ENCODE results near the gene DHRS11.

Gene DHRS11

DNA sequence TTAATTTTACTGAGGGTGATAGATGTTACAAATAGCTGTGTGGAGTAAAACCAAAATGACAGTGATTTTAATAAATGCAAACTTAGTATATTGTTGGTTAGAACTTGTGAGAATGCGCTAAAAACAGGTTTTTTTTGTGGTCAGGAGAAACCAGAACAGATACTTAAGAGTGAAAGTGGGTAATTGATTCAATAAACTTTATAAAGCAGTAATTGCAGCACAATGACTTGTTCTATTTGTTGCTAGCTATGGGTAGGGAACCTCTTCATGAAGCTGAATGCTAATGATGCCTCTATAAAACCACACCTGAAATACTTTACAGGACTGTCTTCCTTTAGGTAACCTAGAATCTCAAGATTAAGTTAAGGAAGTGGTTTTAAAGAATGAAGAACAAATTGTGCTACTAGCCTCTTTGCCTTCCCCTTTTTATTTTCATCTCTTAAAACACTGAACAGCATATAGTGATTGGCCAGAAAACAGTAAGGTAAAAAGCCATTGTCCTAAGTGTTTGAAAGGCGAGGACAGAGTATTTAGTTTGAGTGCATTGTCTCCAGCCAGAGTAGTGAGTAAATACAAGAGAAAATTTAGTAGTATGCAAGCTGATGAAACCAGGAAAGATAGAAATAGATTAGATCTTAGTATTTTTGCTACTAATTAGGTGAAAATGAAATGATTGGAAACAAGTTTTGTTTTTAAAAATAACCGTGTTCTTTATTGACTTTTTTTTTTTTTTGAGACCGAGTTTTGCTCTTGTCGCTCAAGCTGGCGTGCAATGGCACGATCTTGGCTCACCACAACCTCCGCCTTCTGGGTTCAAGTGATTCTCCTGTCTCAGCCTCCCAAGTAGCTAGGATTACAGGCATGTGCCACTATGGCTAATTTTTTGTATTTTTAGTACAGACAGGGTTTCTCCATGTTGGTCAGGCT, 40.9 kb upstream of the DHRS11 start:
- no peak overlapping the region for H3K4me3 ChIP-seq (ENCODE audit: low read depth in 1 of 5, low read length in 5 of 5)
- H3K27ac ChIP-seq (ENCODE audit: low read depth, low read length): no peak overlapping the region
- no peaks in the 10 kb centered on the region for H3K9me3 ChIP-seq (ENCODE audit: control insufficient read depth in 5 of 5, low read length in 5 of 5)
- peaks cover 6 to 14% (median 7%) of the 10 kb centered on the region in 5 donors for H3K36me3 ChIP-seq (ENCODE audit: control insufficient read depth in 5 of 5, insufficient read depth in 5 of 5, low read length in 5 of 5)
- H3K27me3 ChIP-seq (ENCODE audit: control insufficient read depth in 5 of 5, insufficient read depth in 4 of 5, low read length in 5 of 5): no peaks in the 10 kb centered on the region
- peak overlapping the region in 1 of 5 donors; percentile 40 for H3K9ac ChIP-seq (ENCODE audit: low read length in 5 of 5)
- peaks cover 3 to 51% (median 48%) of the 10 kb centered on the region in 5 donors for H3K4me1 ChIP-seq (ENCODE audit: control insufficient read depth in 5 of 5, insufficient read depth in 5 of 5, low read length in 5 of 5)

DNA sequence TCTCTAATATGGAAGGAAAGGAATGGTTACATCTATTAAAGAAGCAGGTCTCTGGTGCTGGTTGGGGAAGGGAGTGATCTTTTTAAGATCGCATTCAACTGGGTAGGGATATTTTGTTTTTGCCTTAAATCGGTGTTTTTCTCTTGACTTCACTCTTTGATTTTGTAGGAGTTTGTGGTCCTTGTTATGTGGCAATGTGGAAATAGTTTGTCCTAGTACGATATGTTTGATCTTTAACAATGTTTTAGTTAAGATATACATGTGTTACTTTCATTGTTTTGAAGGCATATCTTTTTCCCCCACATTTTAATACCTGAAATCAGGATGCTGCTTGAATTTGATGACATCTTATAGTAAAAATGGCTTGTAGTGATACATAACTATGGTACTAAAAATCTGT, 38.2 kb upstream of the DHRS11 start:
- H3K4me1 ChIP-seq (ENCODE audit: control insufficient read depth in 5 of 5, insufficient read depth in 5 of 5, low read length in 5 of 5): peaks cover 0 to 25% (median 23%) of the 10 kb centered on the region in 5 donors

DNA sequence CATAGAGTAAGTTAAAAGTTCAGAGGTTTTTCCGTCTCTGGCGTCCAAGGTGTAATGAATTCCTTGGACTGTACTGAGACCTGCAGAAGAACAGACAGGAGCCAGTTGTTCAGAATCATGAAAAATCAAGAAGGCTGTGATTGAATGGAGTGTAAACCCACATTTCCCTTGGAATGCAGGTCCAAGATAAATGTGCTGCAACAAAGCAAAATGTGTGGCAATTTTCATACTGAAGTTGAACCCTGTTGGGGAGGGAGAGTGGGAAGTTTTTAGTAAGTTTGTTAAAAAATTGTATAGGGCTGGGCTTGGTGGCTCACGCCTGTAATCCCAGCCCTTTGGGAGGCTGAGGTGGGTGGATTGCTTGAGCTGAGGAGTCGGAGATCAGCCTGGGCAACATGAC, 25.6 kb upstream of the DHRS11 start:
- Histone ChIP-seq H3K9me3 (ENCODE audit: control insufficient read depth in 5 of 5, low read length in 5 of 5) (no peaks in the 10 kb centered on the region), H3K36me3 (ENCODE audit: control insufficient read depth in 5 of 5, insufficient read depth in 5 of 5, low read length in 5 of 5) (peaks cover 29 to 69% (median 48%) of the 10 kb centered on the region in 5 donors), H3K4me1 (ENCODE audit: control insufficient read depth in 5 of 5, insufficient read depth in 5 of 5, low read length in 5 of 5) (peaks cover 0 to 11% (median 5%) of the 10 kb centered on the region in 5 donors), H3K27ac (ENCODE audit: low read depth, low read length) (no peak overlapping the region), H3K4me3 (ENCODE audit: low read depth in 1 of 5, low read length in 5 of 5) (no peak overlapping the region), H3K9ac (ENCODE audit: low read length in 5 of 5) (no peak overlapping the region), H3K27me3 (ENCODE audit: control insufficient read depth in 5 of 5, insufficient read depth in 4 of 5, low read length in 5 of 5) (no peaks in the 10 kb centered on the region)

More for the DNA sequence above, 38.2 kb upstream of the DHRS11 start:
- Histone ChIP-seq H3K36me3 (ENCODE audit: control insufficient read depth in 5 of 5, insufficient read depth in 5 of 5, low read length in 5 of 5) (peaks cover 16 to 30% (median 22%) of the 10 kb centered on the region in 5 donors), H3K9ac (ENCODE audit: low read length in 5 of 5) (peak overlapping the region in 3 of 5 donors; percentile 16 to 53 (median 41)), H3K27ac (ENCODE audit: low read depth, low read length) (no peak overlapping the region), H3K27me3 (ENCODE audit: control insufficient read depth in 5 of 5, insufficient read depth in 4 of 5, low read length in 5 of 5) (no peaks in the 10 kb centered on the region), H3K9me3 (ENCODE audit: control insufficient read depth in 5 of 5, low read length in 5 of 5) (no peaks in the 10 kb centered on the region), H3K4me3 (ENCODE audit: low read depth in 1 of 5, low read length in 5 of 5) (no peak overlapping the region)

DNA sequence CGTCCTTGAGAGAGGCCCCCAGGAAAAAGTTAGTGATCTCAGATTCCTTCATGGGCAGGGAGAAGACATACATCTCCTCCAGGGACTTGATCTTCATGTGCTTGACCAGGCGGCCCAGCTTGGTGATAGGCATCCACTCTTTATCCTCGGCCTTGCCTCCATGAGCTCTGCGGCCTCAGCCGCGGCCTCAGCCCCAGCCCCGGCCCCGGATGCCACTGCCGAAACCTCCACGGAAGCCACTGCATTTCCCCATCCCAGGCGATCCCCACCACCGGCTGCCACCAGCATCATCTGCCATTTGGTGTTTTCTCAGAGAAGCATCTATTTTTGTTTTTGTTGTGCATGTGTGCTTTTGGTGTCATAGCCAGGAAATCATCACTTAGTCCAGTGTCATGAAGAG, 16.7 kb upstream of the DHRS11 start:
- Histone ChIP-seq H3K36me3 (ENCODE audit: control insufficient read depth in 5 of 5, insufficient read depth in 5 of 5, low read length in 5 of 5) (peaks cover 24 to 68% (median 54%) of the 10 kb centered on the region in 5 donors), H3K27ac (ENCODE audit: low read depth, low read length) (no peak overlapping the region), H3K9me3 (ENCODE audit: control insufficient read depth in 5 of 5, low read length in 5 of 5) (no peaks in the 10 kb centered on the region), H3K4me1 (ENCODE audit: control insufficient read depth in 5 of 5, insufficient read depth in 5 of 5, low read length in 5 of 5) (peaks cover 0 to 3% (median 0%) of the 10 kb centered on the region in 5 donors), H3K9ac (ENCODE audit: low read length in 5 of 5) (no peak overlapping the region), H3K27me3 (ENCODE audit: control insufficient read depth in 5 of 5, insufficient read depth in 4 of 5, low read length in 5 of 5) (no peaks in the 10 kb centered on the region), H3K4me3 (ENCODE audit: low read depth in 1 of 5, low read length in 5 of 5) (no peak overlapping the region)

DNA sequence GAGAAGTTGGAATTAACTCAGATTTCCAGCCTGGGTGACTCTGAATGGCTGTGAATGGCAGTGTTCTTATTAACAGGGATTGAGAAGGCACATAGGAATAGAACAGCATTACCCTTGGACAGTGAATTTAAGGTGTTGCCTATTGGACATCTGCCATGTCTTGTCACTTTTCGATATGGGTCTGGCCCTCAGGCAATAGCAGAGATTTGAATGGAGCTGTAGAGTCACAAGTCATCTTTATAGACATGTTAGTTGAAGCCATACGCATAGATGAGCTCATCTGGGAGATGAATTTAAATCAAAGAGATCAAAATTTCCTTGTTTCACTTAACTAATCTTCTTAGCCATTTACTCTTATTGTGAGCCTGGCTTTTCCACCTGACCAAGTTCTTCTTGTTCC, 14.9 kb upstream of the DHRS11 start:
- no peak overlapping the region for H3K9ac ChIP-seq (ENCODE audit: low read length in 5 of 5)
- no peaks in the 10 kb centered on the region for H3K9me3 ChIP-seq (ENCODE audit: control insufficient read depth in 5 of 5, low read length in 5 of 5)
- peaks cover 0 to 3% (median 0%) of the 10 kb centered on the region in 5 donors for H3K4me1 ChIP-seq (ENCODE audit: control insufficient read depth in 5 of 5, insufficient read depth in 5 of 5, low read length in 5 of 5)
- H3K36me3 ChIP-seq (ENCODE audit: control insufficient read depth in 5 of 5, insufficient read depth in 5 of 5, low read length in 5 of 5): peaks cover 27 to 75% (median 59%) of the 10 kb centered on the region in 5 donors
- no peak overlapping the region for H3K27ac ChIP-seq (ENCODE audit: low read depth, low read length)
- H3K27me3 ChIP-seq (ENCODE audit: control insufficient read depth in 5 of 5, insufficient read depth in 4 of 5, low read length in 5 of 5): no peaks in the 10 kb centered on the region
- no peak overlapping the region for H3K4me3 ChIP-seq (ENCODE audit: low read depth in 1 of 5, low read length in 5 of 5)

DNA sequence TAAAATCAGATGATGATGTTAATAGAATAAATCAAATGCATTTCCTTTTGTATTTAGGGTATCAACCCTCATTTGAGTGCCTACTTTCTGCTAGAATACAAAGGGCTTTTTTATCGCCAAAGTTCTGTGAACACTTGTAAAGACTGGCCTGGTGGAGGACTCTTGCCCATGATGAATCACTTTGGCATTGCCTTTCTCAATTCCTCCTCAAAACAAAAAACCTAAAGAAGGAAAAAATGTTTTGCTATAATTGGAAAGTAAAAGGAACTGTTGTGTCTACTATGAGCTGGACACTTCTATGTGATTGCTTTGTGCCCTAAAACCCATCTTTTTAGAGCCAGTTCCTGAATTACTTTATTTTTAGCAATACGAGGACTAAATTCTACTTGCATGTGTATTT, 13.0 kb upstream of the DHRS11 start:
- Histone ChIP-seq H3K36me3 (ENCODE audit: control insufficient read depth in 5 of 5, insufficient read depth in 5 of 5, low read length in 5 of 5) (peaks cover 22 to 73% (median 58%) of the 10 kb centered on the region in 5 donors), H3K27ac (ENCODE audit: low read depth, low read length) (no peak overlapping the region), H3K4me1 (ENCODE audit: control insufficient read depth in 5 of 5, insufficient read depth in 5 of 5, low read length in 5 of 5) (peaks cover 0 to 9% (median 2%) of the 10 kb centered on the region in 5 donors), H3K27me3 (ENCODE audit: control insufficient read depth in 5 of 5, insufficient read depth in 4 of 5, low read length in 5 of 5) (no peaks in the 10 kb centered on the region), H3K9me3 (ENCODE audit: control insufficient read depth in 5 of 5, low read length in 5 of 5) (no peaks in the 10 kb centered on the region), H3K9ac (ENCODE audit: low read length in 5 of 5) (no peak overlapping the region), H3K4me3 (ENCODE audit: low read depth in 1 of 5, low read length in 5 of 5) (no peak overlapping the region)

DNA sequence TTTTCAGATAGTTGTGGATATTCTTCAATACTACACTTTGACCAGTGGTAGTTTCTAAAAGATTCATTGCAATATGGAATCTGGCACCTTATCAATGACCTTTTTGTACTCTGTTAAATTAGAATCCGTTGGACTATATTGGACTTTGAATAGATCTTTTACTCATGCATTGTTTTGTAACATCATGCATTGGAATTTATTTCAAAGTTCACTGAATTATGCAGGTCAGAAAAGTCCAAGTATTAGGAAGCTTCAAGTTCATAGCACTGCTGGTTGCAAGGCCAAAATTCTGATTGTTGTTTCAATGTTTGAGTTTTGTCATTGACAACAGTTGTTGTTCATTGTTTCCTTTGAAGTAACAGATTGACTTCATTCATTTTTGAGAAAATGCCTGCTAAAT, 7.9 kb upstream of the DHRS11 start:
- H3K9ac ChIP-seq (ENCODE audit: low read length in 5 of 5): no peak overlapping the region
- H3K9me3 ChIP-seq (ENCODE audit: control insufficient read depth in 5 of 5, low read length in 5 of 5): no peaks in the 10 kb centered on the region
- H3K4me3 ChIP-seq (ENCODE audit: low read depth in 1 of 5, low read length in 5 of 5): no peak overlapping the region
- no peaks in the 10 kb centered on the region for H3K27me3 ChIP-seq (ENCODE audit: control insufficient read depth in 5 of 5, insufficient read depth in 4 of 5, low read length in 5 of 5)
- H3K4me1 ChIP-seq (ENCODE audit: control insufficient read depth in 5 of 5, insufficient read depth in 5 of 5, low read length in 5 of 5): peaks cover 0 to 16% (median 3%) of the 10 kb centered on the region in 5 donors
- no peak overlapping the region for H3K27ac ChIP-seq (ENCODE audit: low read depth, low read length)
- peaks cover 31 to 85% (median 69%) of the 10 kb centered on the region in 5 donors for H3K36me3 ChIP-seq (ENCODE audit: control insufficient read depth in 5 of 5, insufficient read depth in 5 of 5, low read length in 5 of 5)

DNA sequence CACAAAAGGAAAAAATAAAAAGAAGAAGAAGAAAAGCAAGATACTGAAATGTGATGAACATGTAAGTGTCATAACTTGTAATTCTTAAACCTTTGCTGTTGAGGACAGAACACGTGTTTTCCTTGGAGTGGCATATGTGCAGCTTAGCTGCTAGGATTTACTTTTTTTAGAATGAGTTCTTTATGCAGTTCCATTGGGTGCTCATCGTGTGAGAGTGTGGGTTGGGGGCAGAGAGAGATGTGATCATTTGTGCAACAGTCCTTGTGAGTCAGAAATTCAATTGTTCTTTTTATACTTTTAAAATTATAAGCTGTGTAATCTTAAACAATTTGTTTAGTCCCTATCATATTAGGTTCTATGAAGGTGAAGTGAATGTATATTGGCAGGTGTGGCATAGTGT, 5.5 kb upstream of the DHRS11 start:
- Histone ChIP-seq H3K9me3 (ENCODE audit: control insufficient read depth in 5 of 5, low read length in 5 of 5) (no peaks in the 10 kb centered on the region), H3K27ac (ENCODE audit: low read depth, low read length) (no peak overlapping the region), H3K4me3 (ENCODE audit: low read depth in 1 of 5, low read length in 5 of 5) (no peak overlapping the region), H3K36me3 (ENCODE audit: control insufficient read depth in 5 of 5, insufficient read depth in 5 of 5, low read length in 5 of 5) (peaks cover 36 to 75% (median 62%) of the 10 kb centered on the region in 5 donors), H3K9ac (ENCODE audit: low read length in 5 of 5) (no peak overlapping the region), H3K4me1 (ENCODE audit: control insufficient read depth in 5 of 5, insufficient read depth in 5 of 5, low read length in 5 of 5) (peaks cover 0 to 22% (median 5%) of the 10 kb centered on the region in 5 donors), H3K27me3 (ENCODE audit: control insufficient read depth in 5 of 5, insufficient read depth in 4 of 5, low read length in 5 of 5) (no peaks in the 10 kb centered on the region)

DNA sequence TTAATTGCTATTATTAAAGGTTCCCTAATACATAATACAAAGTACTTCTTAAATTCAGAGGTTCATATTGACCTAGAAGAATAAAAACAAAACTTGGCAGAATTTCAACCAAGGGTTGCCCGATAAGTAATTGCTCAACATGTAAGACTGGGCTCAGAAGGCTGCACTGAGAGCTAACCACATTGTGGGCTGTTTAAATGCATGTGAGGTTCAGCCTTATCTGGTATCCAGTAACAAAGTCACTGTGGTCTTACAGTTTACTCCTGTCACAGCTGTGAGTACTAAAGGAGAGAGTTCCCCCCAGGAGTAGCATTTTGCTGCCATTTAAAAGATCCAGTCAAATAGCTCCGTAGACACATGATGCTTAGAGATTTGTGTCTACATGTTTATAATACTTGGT, 1.6 kb upstream of the DHRS11 start:
- Histone ChIP-seq H3K27me3 (ENCODE audit: control insufficient read depth in 5 of 5, insufficient read depth in 4 of 5, low read length in 5 of 5) (no peaks in the 10 kb centered on the region), H3K9me3 (ENCODE audit: control insufficient read depth in 5 of 5, low read length in 5 of 5) (no peaks in the 10 kb centered on the region), H3K9ac (ENCODE audit: low read length in 5 of 5) (no peak overlapping the region), H3K4me3 (ENCODE audit: low read depth in 1 of 5, low read length in 5 of 5) (no peak overlapping the region), H3K4me1 (ENCODE audit: control insufficient read depth in 5 of 5, insufficient read depth in 5 of 5, low read length in 5 of 5) (peaks cover 6 to 45% (median 32%) of the 10 kb centered on the region in 5 donors), H3K27ac (ENCODE audit: low read depth, low read length) (no peak overlapping the region), H3K36me3 (ENCODE audit: control insufficient read depth in 5 of 5, insufficient read depth in 5 of 5, low read length in 5 of 5) (peaks cover 29 to 44% (median 34%) of the 10 kb centered on the region in 5 donors)

DNA sequence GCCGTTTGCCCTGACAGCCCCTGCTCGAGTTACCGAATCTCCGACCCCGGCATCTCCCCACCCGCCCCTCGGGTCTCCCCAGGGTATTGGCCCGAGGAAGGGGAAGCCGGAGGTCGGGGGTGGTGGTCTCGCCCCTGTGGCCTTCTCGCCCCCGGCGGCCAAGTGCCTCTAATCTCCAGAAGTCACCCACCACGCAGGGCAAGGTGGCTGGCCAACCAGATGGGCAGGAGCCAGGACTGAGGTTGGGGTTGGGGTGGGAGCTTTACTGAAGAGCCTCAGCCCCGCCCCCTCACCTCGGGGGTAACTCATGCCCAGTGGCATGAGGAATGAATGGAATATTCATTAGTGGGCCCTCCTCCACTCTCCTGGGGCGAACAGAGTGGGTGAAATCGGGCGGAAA, 637 bp downstream of the DHRS11 start:
- Histone ChIP-seq H3K9ac (ENCODE audit: low read length in 5 of 5) (peak overlapping the region; percentile 56 to 87 (median 83)), H3K36me3 (ENCODE audit: control insufficient read depth in 5 of 5, insufficient read depth in 5 of 5, low read length in 5 of 5) (peaks cover 10 to 22% (median 16%) of the 10 kb centered on the region in 5 donors), H3K9me3 (ENCODE audit: control insufficient read depth in 5 of 5, low read length in 5 of 5) (no peaks in the 10 kb centered on the region), H3K27ac (ENCODE audit: low read depth, low read length) (peak overlapping the region; percentile 85), H3K27me3 (ENCODE audit: control insufficient read depth in 5 of 5, insufficient read depth in 4 of 5, low read length in 5 of 5) (no peaks in the 10 kb centered on the region), H3K4me1 (ENCODE audit: control insufficient read depth in 5 of 5, insufficient read depth in 5 of 5, low read length in 5 of 5) (peaks cover 6 to 45% (median 32%) of the 10 kb centered on the region in 5 donors), H3K4me3 (ENCODE audit: low read depth in 1 of 5, low read length in 5 of 5) (peak overlapping the region; percentile 65 to 86 (median 78))
